ENCODE measurements around the gene SMAGP.
"Not testable (repeated sequence)": the region's sequence is repeated elsewhere in the genome, so short reads cannot be mapped to it uniquely, and the experiment has no call there.

The SMAGP gene

GRCh38 chr12:51232642-51233041 is 37.6 kb downstream of the SMAGP start:
- no peak for DNase-seq (ENCODE audit: low read depth, low spot score)
- no peak overlapping the region for H3K4me3 ChIP-seq (ENCODE audit: low read depth, low read length)
- no peak for TF ChIP-seq CTCF (IDR thresholded peaks at IDR 0.05; ENCODE audit: low read depth, low read length)
- in situ Hi-C loops (cut with HindIII; ENCODE audit: low sequenced_read_pairs) = no loop called here

GRCh38 chr12:51229116-51229809 is 41.0 kb downstream of the SMAGP start:
- in situ Hi-C loops (cut with HindIII; ENCODE audit: low sequenced_read_pairs) = no loop called here
- no peak overlapping the region for H3K4me3 ChIP-seq (ENCODE audit: low read depth, low read length)
- no peak for TF ChIP-seq CTCF (IDR thresholded peaks at IDR 0.05; ENCODE audit: low read depth, low read length)
- DNase-seq (ENCODE audit: low read depth, low spot score) = no peak

- H3K4me3 ChIP-seq (ENCODE audit: low read depth, low read length) = no peak overlapping the region
- no peak for DNase-seq (ENCODE audit: low read depth, low spot score)
- in situ Hi-C loops (cut with HindIII; ENCODE audit: low sequenced_read_pairs) = no loop called here
- TF ChIP-seq CTCF (IDR thresholded peaks at IDR 0.05; ENCODE audit: low read depth, low read length) = no peak
These were observed 42.3 kb downstream of the SMAGP start for GRCh38 chr12:51227962-51228361.

- DNase-seq (ENCODE audit: low read depth, low spot score); in situ Hi-C loops (cut with HindIII; ENCODE audit: low sequenced_read_pairs); H3K4me3 ChIP-seq (ENCODE audit: low read depth, low read length): not testable (repeated sequence)
These were observed 43.1 kb downstream of the SMAGP start for GRCh38 chr12:51227112-51227511.

- no peak overlapping the region for H3K4me3 ChIP-seq (ENCODE audit: low read depth, low read length)
- no peak for TF ChIP-seq CTCF (IDR thresholded peaks at IDR 0.05; ENCODE audit: low read depth, low read length)
- no peak for DNase-seq (ENCODE audit: low read depth, low spot score)
- in situ Hi-C loops (cut with HindIII; ENCODE audit: low sequenced_read_pairs) = no loop called here
These were observed 44.4 kb downstream of the SMAGP start for GRCh38 chr12:51225771-51226170.

GRCh38 chr12:51225234-51225633 is 45.0 kb downstream of the SMAGP start:
- no peak for DNase-seq (ENCODE audit: low read depth, low spot score)
- in situ Hi-C loops (cut with HindIII; ENCODE audit: low sequenced_read_pairs) = no loop called here
- no peak for TF ChIP-seq CTCF (IDR thresholded peaks at IDR 0.05; ENCODE audit: low read depth, low read length)
- H3K4me3 ChIP-seq (ENCODE audit: low read depth, low read length) = no peak overlapping the region

- in situ Hi-C loops (cut with HindIII; ENCODE audit: low sequenced_read_pairs) = no loop called here
- H3K4me3 ChIP-seq (ENCODE audit: low read depth, low read length) = no peak overlapping the region
- DNase-seq (ENCODE audit: low read depth, low spot score) = no peak
- no peak for TF ChIP-seq CTCF (IDR thresholded peaks at IDR 0.05; ENCODE audit: low read depth, low read length)
These were observed 45.6 kb downstream of the SMAGP start for GRCh38 chr12:51224625-51225024.

Data from astrocyte of the spinal cord (primary cell).